Glomerular endothelial cell (primary cell): ENCODE data around the gene CYP19A1. TPM values are rescaled to one million over a fixed set of nuclear protein-coding genes. Genes with fewer than 3 reads are reported as not detected.

Experiments
- DNase-seq: peaks from one replicate; pipeline ENCODE4 v3.0.0-alpha.2; 2011; ENCODE audit warnings: low read depth, low spot score; ENCODE audit errors: extremely low read depth
- total RNA-seq: library from RNA; depleted of rRNA; stranded (reverse); fragments of >200 nt; gene quantifications from 2 replicates; pipeline ENCODE4 v1.2.3, GENCODE V29; 2015

CYP19A1 gene
- total RNA-seq, 1 donor from 2014 or later, result not detected

- DNase-seq, result no peak
Measured at GRCh38 chr15:51160484-51160883, 177.9 kb downstream of the CYP19A1 start.

Other genes starting within 250 kb of the CYP19A1 start
- gene TNFAIP8L3, start 243.7 kb downstream of the CYP19A1 start, total RNA-seq, result 19.1 and 46.6 TPM in 2 replicates
- not detected in 2 replicates for gene GLDN, start 3.1 kb upstream of the CYP19A1 start, total RNA-seq